HEK293T (cell line): Measurements from ENCODE around the gene PIGZ.

Experiments used
- CTCF ChIA-PET: fragments of 350-600 bp; formaldehyde crosslinking; extraction: SDS; loops from one replicate; lab custom pipeline; 2021; ENCODE audit warnings: antibody characterized with exemption, inconsistent platforms; lab: Yijun Ruan, JAX
- POLR2A ChIA-PET: fragments of 350-600 bp; formaldehyde crosslinking; extraction: SDS; loops from one replicate; lab custom pipeline; 2020; ENCODE audit warnings: antibody characterized with exemption, inconsistent platforms; lab: Yijun Ruan, JAX
- DNase-seq: peaks from one replicate; pipeline ENCODE4 v3.0.0; 2012; ENCODE audit warnings: mixed read lengths; ENCODE audit errors: extremely low spot score
- ARNT ChIP-seq: fragments of 450-650 bp; IDR thresholded peaks from 2 replicates; pipeline ENCODE4 v1.6.1; 2017; ENCODE audit warnings: mild to moderate bottlenecking
- BHLHE40 ChIP-seq: fragments of 450-650 bp; IDR thresholded peaks from 2 replicates; pipeline ENCODE4 v1.6.1; 2016; ENCODE audit warnings: mild to moderate bottlenecking, moderate library complexity, borderline replicate concordance
- CTBP1 ChIP-seq: fragments of 450-650 bp; IDR thresholded peaks from 2 replicates; pipeline ENCODE4 v1.6.1; 2016; ENCODE audit warnings: borderline replicate concordance
- ELF4 ChIP-seq: fragments of 450-650 bp; IDR thresholded peaks from 2 replicates; pipeline ENCODE4 v1.6.1; 2017; ENCODE audit warnings: antibody characterized with exemption
- FOXA1 ChIP-seq: fragments of 450-650 bp; IDR thresholded peaks from 2 replicates; pipeline ENCODE4 v1.6.1; 2016; ENCODE audit warnings: mild to moderate bottlenecking
- FOXK2 ChIP-seq: fragments of 450-650 bp; IDR thresholded peaks from 2 replicates; pipeline ENCODE4 v1.6.1; 2016; ENCODE audit warnings: mild to moderate bottlenecking
- FOXM1 ChIP-seq: fragments of 450-650 bp; IDR thresholded peaks from 2 replicates; pipeline ENCODE4 v1.6.1; 2017; ENCODE audit warnings: mild to moderate bottlenecking, borderline replicate concordance
- HDGF ChIP-seq: fragments of 450-650 bp; IDR thresholded peaks from 2 replicates; pipeline ENCODE4 v1.6.1; 2017; ENCODE audit warnings: antibody characterized with exemption, borderline replicate concordance
- L3MBTL2 ChIP-seq: fragments of 450-650 bp; conservative IDR thresholded peaks from 2 replicates; pipeline ENCODE4 v1.6.1; 2016; ENCODE audit warnings: mild to moderate bottlenecking
- LEF1 ChIP-seq: fragments of 450-650 bp; IDR thresholded peaks from 2 replicates; pipeline ENCODE4 v1.6.1; 2017; ENCODE audit warnings: mild to moderate bottlenecking, borderline replicate concordance
- NFRKB ChIP-seq: fragments of 450-650 bp; IDR thresholded peaks from 2 replicates; pipeline ENCODE4 v1.6.1; 2016; ENCODE audit warnings: mild to moderate bottlenecking, moderate library complexity
- SP1 ChIP-seq: fragments of 450-650 bp; IDR thresholded peaks from 2 replicates; pipeline ENCODE4 v1.6.1; 2017
- SUZ12 ChIP-seq: fragments of 450-650 bp; IDR thresholded peaks from 2 replicates; pipeline ENCODE4 v1.6.1; 2016; ENCODE audit warnings: mild to moderate bottlenecking
- TARDBP ChIP-seq: fragments of 450-650 bp; IDR thresholded peaks from 2 replicates; pipeline ENCODE4 v1.6.1; 2016
- ZNF384 ChIP-seq: fragments of 450-650 bp; IDR thresholded peaks from 2 replicates; pipeline ENCODE4 v1.6.1; 2016
- TF ChIP-seq, protein P1 (sequence below): fragments of 450-650 bp; IDR thresholded peaks from 2 replicates; pipeline ENCODE4 v1.6.1; 2016

Gene PIGZ

DNA sequence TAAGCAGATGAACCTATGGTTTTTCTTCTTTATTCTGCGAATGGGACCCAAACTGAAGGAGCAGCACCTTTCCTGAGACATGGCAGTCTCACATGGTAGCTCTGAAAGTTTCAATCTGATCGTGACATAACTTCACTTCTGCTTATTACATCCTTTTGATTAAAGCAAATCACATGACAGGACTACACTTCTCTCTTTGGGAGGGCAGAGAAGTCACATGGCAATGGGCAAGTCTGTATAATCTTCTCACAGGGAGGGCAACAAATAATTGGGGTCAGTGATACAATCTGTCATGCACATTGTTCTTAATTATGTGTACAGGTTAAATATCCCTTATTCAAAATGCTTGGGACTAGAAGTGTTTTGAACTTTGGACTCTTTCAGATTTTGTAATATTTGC, 47.9 kb downstream of the PIGZ start:
- no peak for DNase-seq
- ChIA-PET POLR2A (no interaction called here), CTCF (no interaction called here)
- TF ChIP-seq LEF1 (no peak), TARDBP (no peak), SP1 (no peak), FOXM1 (no peak), HDGF (no peak), FOXK2 (no peak), SUZ12 (no peak), FOXA1 (no peak), ZNF384 (no peak), CTBP1 (no peak), ARNT (no peak), ELF4 (no peak)
- TF ChIP-seq, protein P1, sequence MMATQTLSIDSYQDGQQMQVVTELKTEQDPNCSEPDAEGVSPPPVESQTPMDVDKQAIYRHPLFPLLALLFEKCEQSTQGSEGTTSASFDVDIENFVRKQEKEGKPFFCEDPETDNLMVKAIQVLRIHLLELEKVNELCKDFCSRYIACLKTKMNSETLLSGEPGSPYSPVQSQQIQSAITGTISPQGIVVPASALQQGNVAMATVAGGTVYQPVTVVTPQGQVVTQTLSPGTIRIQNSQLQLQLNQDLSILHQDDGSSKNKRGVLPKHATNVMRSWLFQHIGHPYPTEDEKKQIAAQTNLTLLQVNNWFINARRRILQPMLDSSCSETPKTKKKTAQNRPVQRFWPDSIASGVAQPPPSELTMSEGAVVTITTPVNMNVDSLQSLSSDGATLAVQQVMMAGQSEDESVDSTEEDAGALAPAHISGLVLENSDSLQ = no peak

DNA sequence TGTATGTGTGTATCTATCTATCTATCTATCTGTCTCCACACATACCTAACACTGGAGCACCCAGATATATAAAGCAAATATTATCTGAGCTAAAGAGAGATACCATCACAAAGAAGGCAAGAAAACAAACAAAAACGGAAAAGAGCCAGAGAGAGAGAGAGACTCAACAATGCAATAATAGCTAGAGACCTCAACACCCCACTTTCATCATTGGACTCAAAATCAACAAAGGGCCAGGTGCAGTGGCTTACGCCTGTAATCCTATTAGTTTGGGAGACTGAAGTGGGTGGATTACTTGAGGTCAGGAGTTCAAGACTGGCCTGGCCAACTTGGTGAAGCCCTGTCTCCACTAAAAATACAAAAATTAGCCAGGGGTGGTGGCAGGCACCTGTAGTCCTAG, 49.7 kb downstream of the PIGZ start:
- DNase-seq = no peak
- ChIA-PET CTCF (no interaction called here), POLR2A (no interaction called here)
- TF ChIP-seq NFRKB = no peak
- no peak for TF ChIP-seq L3MBTL2
- TF ChIP-seq ARNT = no peak

DNA sequence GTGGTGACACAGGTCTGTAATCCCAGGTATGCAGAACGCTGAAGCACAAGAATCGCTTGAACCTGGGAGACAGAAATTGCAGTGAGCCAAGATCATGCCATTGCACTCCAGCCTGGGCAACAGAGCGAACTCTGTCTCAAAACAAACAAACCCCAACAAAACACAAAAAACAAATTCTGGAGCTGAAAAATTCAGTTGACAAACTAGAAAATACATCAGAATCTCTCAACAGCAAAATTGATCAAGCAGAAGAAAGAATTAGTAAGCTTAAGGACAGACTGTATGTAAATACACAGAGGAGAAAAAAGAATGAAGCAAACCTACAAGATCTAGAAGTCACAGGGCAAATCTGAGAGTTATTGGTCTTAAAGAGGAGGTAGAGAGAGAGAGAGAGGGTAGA, 51.6 kb downstream of the PIGZ start:
- POLR2A ChIA-PET = no interaction called here
- TF ChIP-seq FOXA1 (no peak), FOXK2 (no peak), TARDBP (no peak)
- TF ChIP-seq, protein P1 = no peak
- no peak for DNase-seq
- CTCF ChIA-PET = no interaction called here

DNA sequence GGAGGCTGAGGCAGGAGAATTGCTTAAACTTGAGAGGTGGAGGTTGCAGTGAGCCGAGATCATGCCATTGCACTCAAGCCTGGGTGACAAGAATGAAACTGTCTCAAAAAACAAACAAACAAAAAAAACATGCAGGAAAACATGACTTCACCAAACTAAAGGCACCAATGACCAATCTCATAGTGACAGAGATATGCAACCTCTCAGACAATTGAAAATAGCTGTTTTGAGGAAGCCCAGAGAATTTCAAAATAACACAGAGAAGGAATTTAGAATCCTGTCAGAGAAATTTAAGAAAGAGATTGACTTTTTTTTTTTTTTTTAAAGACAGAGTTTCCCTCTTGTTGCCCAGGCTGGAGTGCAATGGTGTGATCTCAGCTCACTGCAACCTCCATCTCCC, 52.4 kb downstream of the PIGZ start:
- CTCF ChIA-PET = no interaction called here
- no peak for DNase-seq
- TF ChIP-seq NFRKB = no peak
- no peak for TF ChIP-seq ZNF384
- no peak for TF ChIP-seq BHLHE40
- no peak for TF ChIP-seq FOXA1
- no peak for TF ChIP-seq FOXK2
- TF ChIP-seq LEF1 = no peak
- TF ChIP-seq, protein P1 = no peak
- no peak for TF ChIP-seq SUZ12
- no peak for TF ChIP-seq HDGF
- no peak for TF ChIP-seq TARDBP
- no peak for TF ChIP-seq CTBP1
- TF ChIP-seq ARNT = no peak
- TF ChIP-seq SP1 = no peak
- no peak for TF ChIP-seq ELF4
- TF ChIP-seq FOXM1 = no peak
- no peak for TF ChIP-seq L3MBTL2
- POLR2A ChIA-PET = no interaction called here

DNA sequence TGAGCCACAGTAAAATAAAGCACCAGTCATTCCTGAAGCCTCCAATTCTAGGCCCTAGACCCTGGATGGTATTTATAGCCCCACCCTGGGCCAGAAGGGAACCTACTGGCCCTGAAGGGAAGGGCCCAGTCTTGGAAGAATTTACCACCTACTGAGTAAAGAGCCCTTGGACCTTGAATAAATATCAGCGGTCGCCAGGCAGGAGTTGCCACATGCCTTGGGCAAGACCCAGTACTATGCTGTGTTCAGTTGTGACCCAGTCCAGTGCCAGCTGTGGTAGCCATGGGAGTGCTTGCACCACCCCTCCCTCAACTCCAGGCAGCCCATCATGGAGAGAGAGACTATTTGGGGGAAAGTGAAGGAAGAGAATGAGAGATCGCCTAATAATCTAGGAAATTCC, 53.3 kb downstream of the PIGZ start:
- TF ChIP-seq LEF1 (no peak), HDGF (no peak), CTBP1 (no peak), ARNT (no peak), FOXM1 (no peak), FOXA1 (no peak), SUZ12 (no peak), ZNF384 (no peak), TARDBP (no peak)
- TF ChIP-seq, protein P1 = no peak
- CTCF ChIA-PET = no interaction called here
- DNase-seq = no peak
- POLR2A ChIA-PET = no interaction called here

DNA sequence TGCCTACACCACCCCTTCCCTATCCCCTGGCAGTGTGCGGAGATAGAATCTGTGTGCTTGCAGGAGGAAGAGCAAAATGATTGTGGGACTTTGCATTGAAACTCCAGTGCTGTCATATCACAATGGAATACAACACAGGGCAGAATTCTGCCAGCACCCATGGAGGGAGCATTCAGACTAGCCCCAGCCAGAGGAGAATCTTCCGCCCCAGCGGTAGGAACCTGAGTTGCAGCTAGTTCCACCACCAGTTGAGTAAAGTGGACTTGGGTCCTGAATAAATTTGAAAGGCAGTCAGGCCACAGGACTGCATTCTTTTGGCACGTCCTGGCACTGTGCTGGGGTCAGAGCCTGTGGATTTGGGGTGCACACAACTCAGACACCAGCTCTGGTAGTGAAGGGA, 53.8 kb downstream of the PIGZ start:
- DNase-seq = no peak
- CTCF ChIA-PET = no interaction called here
- TF ChIP-seq HDGF (no peak), ZNF384 (no peak), FOXA1 (no peak), ARNT (no peak), FOXK2 (no peak), SP1 (no peak), L3MBTL2 (no peak), ELF4 (no peak), CTBP1 (no peak), BHLHE40 (no peak), TARDBP (no peak), FOXM1 (no peak), NFRKB (no peak)
- TF ChIP-seq, protein P1 = no peak
- POLR2A ChIA-PET = no interaction called here
